Esophagus muscularis mucosa (tissue), 4 donors: ENCODE data around the gene MMP15. TPM values are rescaled to one million over a fixed set of nuclear protein-coding genes. Genes with fewer than 3 reads are reported as not detected.

Source experiments
- DNase-seq: peaks from one replicate; pipeline ENCODE4 v3.0.0-alpha.2; 2017; ENCODE audit errors: extremely low spot score
- H3K27ac ChIP-seq, 4 donors: fragments of 200-600 bp; sonication (generic); replicated peaks in 1 of 4; 1 replicate in 3 of 4; 2 replicates in 1 of 4; pipeline ENCODE4 v1.5.1; 2016 to 2019; ENCODE audit warnings: mild to moderate bottlenecking in 1 of 4
- H3K27me3 ChIP-seq, 4 donors: fragments of 200-600 bp; sonication (generic); one replicate each; pipeline versions ENCODE4 v1.5.1 to v1.6.0; 2016 to 2019
- H3K36me3 ChIP-seq, 4 donors: fragments of 200-600 bp; sonication (generic); one replicate each; pipeline ENCODE4 v1.5.1; 2016 to 2019
- H3K4me1 ChIP-seq, 4 donors: fragments of 200-600 bp; sonication (generic); one replicate each; pipeline ENCODE4 v1.5.1; 2016 to 2019
- H3K4me3 ChIP-seq, 4 donors: fragments of 200-600 bp; sonication (generic); 1 replicate in 2 of 4; 2 replicates in 2 of 4; pipeline ENCODE4 v1.5.1; 2016 to 2019; ENCODE audit warnings: mild to moderate bottlenecking in 4 of 4, moderate library complexity in 1 of 4
- H3K9me3 ChIP-seq, 4 donors: fragments of 200-600 bp; sonication (generic); 1 replicate in 3 of 4; 2 replicates in 1 of 4; pipeline ENCODE4 v1.5.1; 2016 to 2019
- CTCF ChIP-seq, 3 experiments: fragments of 200-600 bp in 2 of 3; fragments of 450-650 bp in 1 of 3; sonication (generic) in 2 of 3; IDR thresholded peaks; one replicate each; pipeline ENCODE4 v1.5.1; 2017 to 2019; ENCODE audit warnings: antibody characterized with exemption in 3 of 3, mild to moderate bottlenecking in 2 of 3, moderate library complexity in 1 of 3
- EP300 ChIP-seq: sonication (generic); formaldehyde crosslinking; IDR thresholded peaks from one replicate; pipeline ENCODE4 v1.6.1; 2017; ENCODE audit warnings: antibody characterized with exemption
- POLR2A ChIP-seq: fragments of 450-650 bp; IDR thresholded peaks from one replicate; pipeline ENCODE4 v1.6.1; 2017; ENCODE audit warnings: antibody characterized with exemption, moderate library complexity, mild to moderate bottlenecking, low read depth
- POLR2AphosphoS5 ChIP-seq, 2 donors: sonication (generic); formaldehyde crosslinking; IDR thresholded peaks; one replicate each; pipeline ENCODE4 v1.6.1; 2017; ENCODE audit warnings: antibody characterized with exemption in 2 of 2
- WGBS: methylation state at CpG from one replicate; pipeline ENCODE4 v1.1.5; 2018; 5-methylcytosine and 5-hydroxymethylcytosine counted together
- intact Hi-C: fragments of 100-400 bp; cut with DNase I; formaldehyde crosslinking; loops from one replicate; pipeline ENCODE4 v1.15.1; 2023
- total RNA-seq, 4 donors: library from RNA; depleted of rRNA; stranded (reverse); fragments of >200 nt; gene quantifications; one replicate each; pipeline versions ENCODE4 v1.1.0 to v1.2.1, GENCODE V29; 2016

Gene MMP15
- total RNA-seq, 4 donors from 2014 or later: 3.8 to 16.3 (median 8.7) TPM

- peaks cover 35 to 57% (median 51%) of the 10 kb centered on the region in 4 donors for H3K36me3 ChIP-seq
- peak overlapping the region in 3 of 4 donors; percentile 78 to 95 (median 87) for H3K4me3 ChIP-seq
- H3K9me3 ChIP-seq: no peaks in the 10 kb centered on the region
- peaks cover 34 to 56% (median 43%) of the 10 kb centered on the region in 4 donors for H3K4me1 ChIP-seq
- intact Hi-C loops: no loop called here
- no peaks in the 10 kb centered on the region for H3K27me3 ChIP-seq
- TF ChIP-seq CTCF (IDR thresholded peaks at IDR 0.05) (no peak), POLR2AphosphoS5 (IDR thresholded peaks at IDR 0.05) (no peak), EP300 (no peak), POLR2A (no peak)
- DNase-seq: no peak
- 83% methylated on average over 3 of the region's 3 CpGs for WGBS
- H3K27ac ChIP-seq: peak overlapping the region in 2 of 4 donors; percentile 96
These were observed 26.6 kb upstream of the MMP15 start for GRCh38 chr16:57998992-57999365.

DNA sequence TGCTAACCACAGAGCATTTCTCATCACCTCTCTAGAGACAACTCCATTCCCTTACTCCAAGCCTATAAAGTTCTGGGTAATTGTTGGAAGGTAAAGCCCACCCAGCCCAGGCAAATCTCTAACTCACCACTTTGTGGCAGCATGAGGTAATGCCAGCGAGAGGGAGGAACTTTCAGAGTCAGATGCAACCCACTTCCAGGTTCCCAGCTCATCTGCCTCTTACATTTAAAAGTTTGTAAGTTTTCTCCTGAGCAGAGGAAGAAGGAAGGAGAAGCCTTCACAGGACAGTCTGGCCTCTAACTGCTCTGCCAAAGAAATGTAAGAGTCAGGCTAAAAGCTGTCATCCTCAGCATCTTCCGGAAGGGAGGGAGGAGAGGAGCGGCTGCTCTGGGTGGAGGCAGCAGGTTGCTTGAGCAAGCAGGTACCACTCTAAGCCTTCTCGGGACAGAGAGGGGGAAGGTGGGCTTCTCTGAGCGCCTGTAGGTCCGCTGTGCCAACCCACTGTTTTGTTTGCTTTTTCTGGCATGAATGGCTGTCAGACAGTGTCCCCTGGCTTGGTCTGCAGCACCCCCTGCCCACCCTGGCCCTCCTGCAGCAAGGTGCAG is 26.1 kb upstream of the MMP15 start:
- Histone ChIP-seq H3K4me3 (peak overlapping the region; percentile 69 to 95 (median 82)), H3K27me3 (no peaks in the 10 kb centered on the region), H3K27ac (peak overlapping the region; percentile 87 to 96 (median 93)), H3K36me3 (peaks cover 35 to 57% (median 47%) of the 10 kb centered on the region in 4 donors), H3K9me3 (no peaks in the 10 kb centered on the region), H3K4me1 (peaks cover 34 to 53% (median 42%) of the 10 kb centered on the region in 4 donors)
- 13% methylated on average over 4 of the region's 6 CpGs for WGBS
- no peak for DNase-seq
- TF ChIP-seq EP300 (no peak), POLR2A (no peak), POLR2AphosphoS5 (IDR thresholded peaks at IDR 0.05) (no peak), CTCF (IDR thresholded peaks at IDR 0.05) (no peak)
- intact Hi-C loops: no loop called here

- Histone ChIP-seq H3K27me3 (no peaks in the 10 kb centered on the region), H3K9me3 (no peaks in the 10 kb centered on the region), H3K27ac (peak within 1 kb of the TSS; percentile 87 to 96 (median 93)), H3K36me3 (peaks cover 35 to 55% (median 41%) of the 10 kb centered on the region in 4 donors), H3K4me3 (peak within 1 kb of the TSS; percentile 69 to 95 (median 82)), H3K4me1 (peaks cover 35 to 52% (median 42%) of the 10 kb centered on the region in 4 donors)
- no peak for DNase-seq
- intact Hi-C loops: loop anchor here (5.0 kb wide), 2 partner anchors 198 to 243 kb away; partner anchors contain the start of gene KIFC3
- 0% methylated on average over 12 of the region's 95 CpGs for WGBS
- no peak for TF ChIP-seq EP300
These were observed 25.4 kb upstream of the MMP15 start, which contains the start of gene ZNF319 for GRCh38 chr16:57999971-58000705. ZNF319 (minus strand) TSS chr16:58000672; CDS start chr16:57998265, 2,407 bp downstream.

- Histone ChIP-seq H3K27ac (peak within 1 kb of the TSS; percentile 87 to 96 (median 93)), H3K36me3 (peaks cover 26 to 49% (median 35%) of the 10 kb centered on the region in 4 donors), H3K9me3 (no peaks in the 10 kb centered on the region), H3K4me3 (peak within 1 kb of the TSS; percentile 69 to 95 (median 82)), H3K4me1 (peaks cover 31 to 47% (median 40%) of the 10 kb centered on the region in 4 donors), H3K27me3 (no peaks in the 10 kb centered on the region)
- WGBS: under 1% methylated on average over 30 of the region's 81 CpGs
- peak; percentile 96 for DNase-seq
- TF ChIP-seq EP300: no peak
- TF ChIP-seq POLR2A: peak; percentile 47
- TF ChIP-seq POLR2AphosphoS5 (IDR thresholded peaks at IDR 0.05): peak; percentile 79 to 92
- TF ChIP-seq CTCF (IDR thresholded peaks at IDR 0.05): peak; percentile 72 to 78 (median 76)
- intact Hi-C loops: loop anchor here (5.0 kb wide), 2 partner anchors 199 to 244 kb away; partner anchors contain the start of gene KIFC3
These were observed 24.6 kb upstream of the MMP15 start, which contains the start of gene USB1 for GRCh38 chr16:58000706-58001676. USB1 (plus strand) TSS chr16:58001407; CDS start chr16:58001484, 77 bp downstream.
